NCI-H2029 (cell line): ENCODE measurements around the gene HPS4.
"Not testable (repeated sequence)": the region's sequence is repeated elsewhere in the genome, so short reads cannot be mapped to it uniquely, and the experiment has no call there.

Experiments
- DNase-seq: peaks from one replicate; lab custom pipeline; 2025; lab: John Stamatoyannopoulos, UW

HPS4 gene

DNA sequence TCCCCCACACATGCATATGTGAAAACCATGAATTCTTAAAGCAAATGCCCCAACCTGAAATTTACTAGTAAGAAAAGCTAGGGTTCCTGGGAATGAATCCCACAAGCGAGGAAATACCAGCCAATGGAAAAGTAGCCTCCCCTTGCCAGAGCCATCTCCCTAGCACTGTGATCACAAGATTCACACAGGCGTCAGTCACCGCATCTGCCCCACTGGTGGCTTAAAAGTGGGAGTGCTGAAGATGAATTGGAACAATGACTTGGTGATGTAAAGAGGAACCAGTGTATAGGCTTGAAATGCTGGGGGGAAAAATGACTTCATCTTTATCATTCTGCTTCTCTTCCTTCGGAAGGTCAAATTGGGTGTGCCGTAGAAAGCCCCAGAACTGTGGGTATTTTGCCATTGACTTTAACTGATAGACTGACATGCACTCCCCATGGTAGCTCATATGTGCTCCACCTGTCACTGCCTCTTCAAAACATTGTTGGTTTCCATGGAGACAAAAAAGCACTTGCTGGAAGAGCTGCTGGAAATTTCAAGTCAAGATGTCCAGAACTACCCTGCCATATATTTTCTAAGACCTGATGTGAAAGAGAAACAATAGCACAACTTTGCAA lies 73.8 kb downstream of the HPS4 start:
- no peak for DNase-seq

DNA sequence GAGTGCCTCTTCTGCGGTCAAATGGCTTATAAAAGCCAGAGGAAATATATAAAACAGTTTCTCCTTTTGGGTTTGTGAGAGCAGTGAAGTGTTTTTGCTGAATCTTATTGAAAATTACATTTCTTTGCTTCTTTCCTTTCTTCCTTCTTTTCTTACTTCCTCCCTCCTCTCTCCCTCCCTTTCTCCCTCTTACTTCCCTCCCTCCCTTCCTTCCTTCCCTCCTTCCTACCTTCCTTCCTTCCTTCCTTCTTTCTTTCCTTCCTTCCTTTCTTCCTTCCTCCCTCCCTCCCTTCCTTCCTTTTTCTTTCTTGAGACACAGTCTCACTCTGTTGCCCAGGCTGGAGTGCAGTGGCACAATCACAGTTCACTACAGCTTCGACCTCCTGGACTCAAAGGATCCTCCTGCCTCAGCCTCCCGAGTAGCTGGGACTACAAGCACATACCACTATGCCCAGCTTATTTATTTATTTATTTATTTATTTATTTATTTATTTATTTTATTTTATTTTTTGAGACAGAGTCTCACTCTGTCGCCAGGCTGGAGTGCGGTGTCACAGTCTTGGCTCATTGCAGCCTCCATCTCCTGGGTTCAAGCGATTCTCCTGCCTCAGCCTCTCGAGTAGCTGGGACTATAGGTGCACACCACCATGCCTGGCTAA lies 74.9 kb downstream of the HPS4 start:
- not testable (repeated sequence) for DNase-seq

GRCh38 chr22:26406118-26406517 lies 77.5 kb downstream of the HPS4 start:
- peak; percentile 97 for DNase-seq

DNA sequence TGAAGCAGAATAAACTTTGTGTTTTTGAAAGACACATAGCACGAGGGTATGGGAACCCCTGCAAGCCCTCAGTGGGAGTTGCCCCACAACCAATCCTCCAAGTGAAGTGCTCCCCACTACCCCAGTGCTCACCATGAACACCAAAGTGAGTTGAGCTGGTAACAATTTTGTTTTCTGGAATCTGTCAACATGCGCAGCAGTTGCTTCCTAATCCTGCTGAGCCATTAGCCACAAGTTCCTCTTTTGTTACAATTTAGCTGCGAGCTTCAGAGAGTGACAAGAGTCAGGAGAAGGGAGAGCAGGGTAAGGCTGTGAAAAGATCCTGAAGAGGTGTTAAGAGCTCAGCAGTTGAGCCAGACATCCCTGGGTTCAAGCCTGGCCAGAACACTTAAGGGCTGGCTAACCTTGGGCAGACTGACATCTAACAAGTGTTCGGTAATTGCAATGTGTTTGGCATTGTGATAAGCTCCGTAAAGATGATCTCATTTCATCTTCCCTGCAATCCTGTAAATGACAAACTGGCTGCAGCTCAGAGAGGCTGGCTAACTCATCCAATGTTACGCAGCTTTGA lies 78.6 kb downstream of the HPS4 start:
- peak; percentile 17 for DNase-seq

- DNase-seq = no peak
These were observed 81.9 kb downstream of the HPS4 start for GRCh38 chr22:26401726-26402125.
